AG20443 (cell line): ENCODE results near the gene KPNA4.
A peak's percentile ranks its signal among the peaks of the same experiment; 100 is the strongest.
"Not testable (repeated sequence)": the region's sequence is repeated elsewhere in the genome, so short reads cannot be mapped to it uniquely, and the experiment has no call there.

Experiments used
- DNase-seq: peaks from one replicate; pipeline ENCODE4 v3.0.0; 2012; ENCODE audit warnings: low spot score, mixed read lengths

The KPNA4 gene, protein sequence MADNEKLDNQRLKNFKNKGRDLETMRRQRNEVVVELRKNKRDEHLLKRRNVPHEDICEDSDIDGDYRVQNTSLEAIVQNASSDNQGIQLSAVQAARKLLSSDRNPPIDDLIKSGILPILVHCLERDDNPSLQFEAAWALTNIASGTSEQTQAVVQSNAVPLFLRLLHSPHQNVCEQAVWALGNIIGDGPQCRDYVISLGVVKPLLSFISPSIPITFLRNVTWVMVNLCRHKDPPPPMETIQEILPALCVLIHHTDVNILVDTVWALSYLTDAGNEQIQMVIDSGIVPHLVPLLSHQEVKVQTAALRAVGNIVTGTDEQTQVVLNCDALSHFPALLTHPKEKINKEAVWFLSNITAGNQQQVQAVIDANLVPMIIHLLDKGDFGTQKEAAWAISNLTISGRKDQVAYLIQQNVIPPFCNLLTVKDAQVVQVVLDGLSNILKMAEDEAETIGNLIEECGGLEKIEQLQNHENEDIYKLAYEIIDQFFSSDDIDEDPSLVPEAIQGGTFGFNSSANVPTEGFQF

GRCh38 chr3:160565442-160566403, at the start of gene KPNA4:
Gene KPNA4, minus strand, starts transcription at chr3:160565571. Its CDS starts 289 bp downstream, at chr3:160565282.
- peak; percentile 98 for DNase-seq

DNA sequence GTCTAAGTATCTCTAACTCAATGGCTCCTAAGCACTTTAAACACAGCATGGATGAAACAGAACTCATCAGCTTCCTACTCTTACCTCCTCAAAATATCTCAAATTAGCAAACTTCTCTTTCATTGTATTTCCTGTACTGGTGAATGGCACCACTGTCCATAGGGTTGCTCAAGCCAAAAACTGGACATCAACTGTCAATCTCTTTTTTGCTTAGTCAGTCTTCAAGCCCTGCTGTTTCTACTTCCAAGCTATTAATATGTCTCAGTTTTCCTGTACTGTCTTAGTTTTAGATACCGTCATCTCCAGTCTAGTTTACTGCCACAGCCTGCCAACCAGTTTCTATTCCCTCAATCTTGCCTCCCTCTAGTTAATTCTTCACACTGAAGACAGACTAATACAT, 48.3 kb upstream of the KPNA4 start:
- DNase-seq, result no peak

DNA sequence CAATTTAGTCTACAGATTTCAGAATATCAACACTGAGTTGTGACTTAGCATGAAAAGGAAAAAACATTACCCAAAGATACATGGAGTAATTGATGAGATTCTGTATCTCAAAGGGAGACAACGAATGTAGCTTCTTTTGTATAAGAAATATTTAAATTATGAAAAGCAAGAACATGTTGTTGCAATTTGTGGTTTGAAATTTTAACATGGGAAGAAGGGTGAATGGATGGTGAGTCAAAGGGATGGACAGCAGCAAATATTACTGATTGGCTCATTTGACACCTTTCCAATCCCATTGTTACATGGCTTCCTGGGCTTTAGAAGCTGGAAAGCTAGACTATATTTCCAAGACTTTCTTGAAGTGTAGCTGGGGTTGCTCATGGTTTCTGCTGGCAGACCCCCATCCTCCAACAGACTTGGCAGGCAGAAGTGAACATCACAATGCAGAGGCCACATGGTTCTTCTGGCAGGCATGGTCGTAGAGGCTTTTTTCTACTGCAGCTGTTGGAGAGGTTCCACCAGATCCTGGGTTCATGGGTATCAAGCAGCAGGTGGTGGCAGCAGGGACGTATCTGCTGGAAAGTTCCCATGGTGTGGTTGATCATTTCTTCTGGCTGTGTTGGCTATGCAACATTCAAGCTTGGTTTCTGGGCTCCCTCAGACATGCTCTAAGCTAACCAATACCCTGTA, 47.2 kb upstream of the KPNA4 start:
- no peak for DNase-seq

DNA sequence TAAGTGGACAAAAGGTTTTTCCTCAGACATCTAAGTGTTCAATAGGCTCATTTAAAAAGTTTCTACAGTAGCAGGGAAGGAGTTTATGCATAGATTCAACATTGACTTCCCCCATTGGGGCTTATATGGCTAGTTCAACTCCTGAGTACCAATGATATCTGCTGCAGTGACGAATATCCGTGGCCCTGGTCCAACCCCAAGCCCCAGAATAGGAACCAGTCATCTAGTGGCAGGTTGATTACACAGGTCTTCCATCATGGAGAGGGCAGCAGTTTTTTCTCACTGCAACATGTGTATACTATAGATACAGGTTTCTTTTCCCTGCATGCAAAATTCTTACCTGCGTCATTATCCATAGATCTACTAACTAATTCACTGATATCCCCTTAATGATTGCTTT, 45.8 kb upstream of the KPNA4 start:
- DNase-seq, result no peak

DNA sequence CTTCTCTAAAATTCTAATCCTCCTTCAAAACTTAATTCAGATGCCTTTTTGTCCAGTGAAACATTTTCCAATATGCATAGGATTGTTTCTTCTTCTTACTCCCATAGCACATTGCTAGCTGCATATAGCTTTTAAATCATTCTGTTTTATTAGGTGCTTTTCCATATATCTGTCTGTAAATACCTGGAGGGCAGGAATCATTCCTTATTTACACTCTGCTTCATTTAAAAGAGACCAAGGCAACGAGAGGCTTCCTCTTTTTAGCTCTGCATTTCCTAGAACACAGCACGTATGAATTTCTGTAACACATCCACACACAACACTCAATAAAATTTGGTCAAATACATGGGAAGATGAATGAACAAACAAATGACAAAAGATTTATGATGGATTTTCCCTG, 43.5 kb upstream of the KPNA4 start:
- DNase-seq, result no peak

DNA sequence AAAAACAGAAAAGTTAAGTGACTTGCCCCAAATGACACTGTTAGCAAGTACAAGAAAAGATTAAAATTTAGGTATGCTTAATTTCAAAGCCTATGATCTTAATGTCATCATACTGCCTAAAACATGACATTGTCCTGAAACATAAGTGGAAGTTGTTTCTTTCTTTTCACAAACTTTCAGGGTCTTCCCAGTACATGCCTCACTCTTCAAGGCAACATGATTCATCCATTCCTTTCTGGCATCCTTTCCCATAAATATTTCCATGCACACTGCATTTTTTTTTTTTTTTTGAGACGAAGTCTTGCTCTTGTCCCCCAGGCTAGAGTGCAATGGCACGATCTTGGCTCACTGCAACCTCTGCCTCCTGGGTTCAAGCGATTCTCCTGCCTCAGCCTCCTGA, 42.5 kb upstream of the KPNA4 start:
- no peak for DNase-seq

DNA sequence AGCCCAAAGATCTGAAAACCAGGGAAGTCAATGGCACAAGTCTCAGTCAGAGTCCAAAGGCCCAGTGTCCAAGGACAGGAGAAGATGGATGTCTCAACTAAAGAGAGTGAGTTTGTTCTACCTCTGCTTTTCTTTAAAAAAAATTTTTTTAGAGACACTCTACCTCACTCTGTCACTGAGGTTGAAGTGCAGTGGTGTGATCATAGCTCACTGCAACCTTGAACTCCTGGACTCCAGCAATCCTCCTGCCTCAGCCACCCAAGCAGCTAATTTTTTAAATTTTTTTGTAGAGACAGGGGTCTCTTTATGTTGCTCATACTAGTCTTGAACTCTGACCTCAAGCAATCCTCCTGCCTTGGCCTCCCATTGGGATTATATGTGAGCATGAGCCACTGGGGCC, 39.9 kb upstream of the KPNA4 start:
- DNase-seq, result no peak

- DNase-seq, result not testable (repeated sequence)
Measured at GRCh38 chr3:160603845-160604244, 38.5 kb upstream of the KPNA4 start.

DNA sequence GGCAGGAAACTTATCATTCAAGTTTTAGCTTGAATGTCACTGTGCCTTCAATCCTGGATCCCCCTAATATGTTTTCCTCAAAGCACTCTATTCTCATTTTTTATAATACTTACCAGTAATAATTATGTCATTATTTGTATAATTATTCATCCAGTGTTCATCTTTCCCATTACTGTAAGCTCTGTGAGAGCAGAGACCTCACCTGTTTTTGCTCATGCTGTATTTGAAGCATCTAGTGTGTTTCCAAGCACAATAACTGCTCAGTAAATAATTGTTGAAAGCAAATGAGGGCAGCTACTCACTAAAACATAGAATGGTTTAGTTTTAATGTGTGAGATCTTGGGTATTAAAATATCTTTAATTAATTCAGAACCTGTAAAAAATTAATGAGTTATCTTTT, 36.9 kb upstream of the KPNA4 start:
- DNase-seq, result no peak

GRCh38 chr3:160601288-160601687, 35.9 kb upstream of the KPNA4 start:
- DNase-seq, result no peak

DNA sequence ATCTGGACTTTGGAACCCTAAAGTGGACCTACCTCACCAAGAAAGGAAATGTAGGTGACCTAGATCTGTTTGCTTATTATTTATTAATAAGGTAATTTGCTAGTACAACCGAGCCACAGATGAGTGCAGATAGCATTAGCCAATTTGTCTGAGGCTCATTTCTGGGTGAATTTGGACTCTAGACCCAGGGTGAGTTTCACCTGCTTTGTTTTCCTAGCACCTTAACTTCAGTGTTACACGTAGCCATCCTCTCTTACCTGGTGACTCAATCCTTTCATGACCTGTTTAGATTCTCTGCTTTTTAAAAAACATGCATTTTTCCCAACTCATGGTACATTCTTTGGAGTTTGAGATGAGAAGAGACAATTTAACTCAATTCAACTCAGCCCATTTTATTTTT, 33.5 kb upstream of the KPNA4 start:
- no peak for DNase-seq

- DNase-seq, result no peak
Measured at GRCh38 chr3:160588023-160588422, 22.7 kb upstream of the KPNA4 start.

DNA sequence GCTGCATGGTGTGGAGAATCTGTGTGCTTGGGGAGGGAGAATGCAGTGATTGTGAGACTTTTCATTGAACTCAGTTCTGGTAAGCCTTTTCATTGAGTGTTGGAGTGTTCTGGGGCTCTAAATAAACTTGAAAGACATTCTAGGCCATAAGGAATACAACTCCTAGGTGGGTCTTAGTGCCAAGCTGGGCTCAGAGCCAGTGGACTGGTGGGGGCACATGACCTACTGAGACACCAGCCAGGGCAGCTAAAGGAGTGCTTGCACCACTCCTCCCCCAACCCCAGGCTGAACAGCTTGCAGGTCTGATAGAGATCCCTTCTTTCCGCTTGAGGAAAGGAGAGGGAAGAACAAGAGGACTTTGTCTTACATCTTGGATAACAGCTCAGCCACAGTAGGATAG, 21.7 kb upstream of the KPNA4 start:
- no peak for DNase-seq

- DNase-seq, result no peak
Measured at GRCh38 chr3:160586679-160587078, 21.3 kb upstream of the KPNA4 start.

DNA sequence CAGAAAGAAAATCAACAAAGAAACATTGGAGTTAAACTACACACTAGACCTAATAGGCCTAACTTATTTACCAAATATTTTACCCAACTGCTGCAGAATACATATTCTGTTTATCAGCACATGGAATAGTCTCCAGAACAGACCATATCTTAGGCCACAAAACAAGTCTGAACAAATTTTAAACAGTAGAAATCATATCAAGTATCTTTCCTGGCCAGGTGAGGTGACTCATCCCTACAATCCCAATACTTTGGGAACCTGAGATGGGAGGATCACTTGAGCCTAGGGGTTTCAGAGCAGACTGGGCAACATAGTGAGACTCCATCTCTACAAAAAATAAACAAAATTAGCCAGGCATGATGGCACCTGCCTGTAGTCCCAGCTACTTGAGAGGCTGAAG, 18.1 kb upstream of the KPNA4 start:
- no peak for DNase-seq

GRCh38 chr3:160580938-160581337, 15.6 kb upstream of the KPNA4 start:
- no peak for DNase-seq

DNA sequence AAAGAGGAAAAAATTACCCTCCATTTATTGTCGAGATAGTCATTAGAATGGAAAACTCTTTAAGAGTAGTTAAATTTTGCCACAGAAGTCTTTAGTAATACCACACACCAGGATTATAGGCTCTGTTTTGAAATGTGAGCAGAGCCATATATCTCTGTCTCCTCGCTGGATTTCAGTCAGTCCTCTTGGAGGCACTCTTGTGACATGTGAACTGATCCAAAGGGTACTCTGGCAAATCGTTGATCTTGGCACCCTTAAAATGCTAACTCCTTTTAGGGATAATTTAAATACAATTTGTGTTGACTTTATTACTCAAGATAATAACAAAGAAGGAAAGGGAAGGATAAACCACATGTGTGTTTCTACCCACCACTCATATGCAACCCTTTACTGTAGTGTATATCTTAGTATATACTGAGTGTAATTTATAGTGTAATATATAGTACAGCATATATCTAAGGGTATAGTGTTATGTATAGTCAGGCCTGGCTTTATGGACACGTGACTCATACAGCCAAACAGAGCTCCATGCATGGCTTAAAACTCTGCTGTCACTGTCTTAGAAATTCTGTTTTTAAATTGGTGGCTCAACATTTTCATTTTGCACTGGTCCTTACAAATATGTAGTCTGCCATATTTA, 12.3 kb upstream of the KPNA4 start:
- peak; percentile 9 for DNase-seq

DNA sequence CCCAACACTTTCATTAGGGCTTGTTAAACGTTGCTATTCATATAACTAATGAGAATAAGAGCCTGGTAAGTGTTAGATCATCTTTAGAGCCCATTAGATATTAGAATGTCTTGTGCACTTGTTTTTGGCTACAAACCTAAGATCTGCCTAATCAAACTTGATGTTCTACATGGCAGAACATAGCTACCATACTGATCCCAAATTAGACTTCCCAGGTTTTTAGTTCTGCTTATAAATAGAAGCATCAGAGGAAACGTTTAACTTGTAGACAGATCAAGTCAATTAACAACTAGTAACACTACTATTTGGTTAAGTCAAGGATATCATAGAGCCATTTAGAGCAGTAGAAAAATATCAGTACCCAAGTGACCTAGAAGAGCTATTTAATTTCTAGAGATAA, 11.7 kb upstream of the KPNA4 start:
- DNase-seq, result no peak

GRCh38 chr3:160576621-160577020, 11.2 kb upstream of the KPNA4 start:
- no peak for DNase-seq

DNA sequence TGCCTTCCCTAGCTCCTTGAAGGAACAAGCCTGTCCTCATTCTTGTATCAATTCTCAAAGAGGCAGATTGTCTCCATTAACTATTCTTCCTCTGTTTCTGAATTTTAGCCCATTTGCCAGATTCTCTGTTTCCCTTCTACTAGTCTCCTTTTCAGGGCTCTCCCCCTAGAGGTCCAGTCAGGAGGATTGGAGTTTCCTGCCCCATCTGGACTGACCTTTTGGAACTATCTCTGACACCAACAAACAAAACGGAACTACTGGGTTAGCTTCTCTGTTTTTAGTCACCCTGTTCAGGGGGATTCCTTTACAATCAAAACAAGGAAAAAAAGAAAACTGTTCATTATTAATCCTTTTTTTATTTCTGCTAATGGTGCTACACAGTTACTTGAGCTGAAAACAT, 10.2 kb upstream of the KPNA4 start:
- DNase-seq, result no peak

DNA sequence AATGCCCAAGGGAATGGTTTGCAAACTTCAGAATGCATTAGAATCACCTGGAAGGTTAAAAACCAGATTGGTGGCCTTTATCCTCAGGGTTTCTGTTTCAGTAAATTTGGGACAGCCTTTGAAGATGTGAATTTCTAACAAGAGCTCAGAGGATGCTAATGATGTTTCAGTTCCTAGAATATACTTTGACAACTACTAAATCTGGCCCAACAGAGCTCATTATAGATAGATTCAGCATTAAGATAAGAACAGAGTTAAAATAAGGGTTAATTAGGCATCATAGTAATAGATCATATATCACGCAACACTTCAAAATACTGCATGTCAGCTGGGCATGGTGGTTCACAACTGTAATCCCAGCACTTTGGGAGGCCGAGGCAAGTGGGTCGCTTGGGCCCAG, 9.3 kb upstream of the KPNA4 start:
- DNase-seq, result no peak
